ENCODE measurements around the gene AP3B1.
"Not testable (repeated sequence)": the region's sequence is repeated elsewhere in the genome, so short reads cannot be mapped to it uniquely, and the experiment has no call there.

AP3B1 gene

DNA sequence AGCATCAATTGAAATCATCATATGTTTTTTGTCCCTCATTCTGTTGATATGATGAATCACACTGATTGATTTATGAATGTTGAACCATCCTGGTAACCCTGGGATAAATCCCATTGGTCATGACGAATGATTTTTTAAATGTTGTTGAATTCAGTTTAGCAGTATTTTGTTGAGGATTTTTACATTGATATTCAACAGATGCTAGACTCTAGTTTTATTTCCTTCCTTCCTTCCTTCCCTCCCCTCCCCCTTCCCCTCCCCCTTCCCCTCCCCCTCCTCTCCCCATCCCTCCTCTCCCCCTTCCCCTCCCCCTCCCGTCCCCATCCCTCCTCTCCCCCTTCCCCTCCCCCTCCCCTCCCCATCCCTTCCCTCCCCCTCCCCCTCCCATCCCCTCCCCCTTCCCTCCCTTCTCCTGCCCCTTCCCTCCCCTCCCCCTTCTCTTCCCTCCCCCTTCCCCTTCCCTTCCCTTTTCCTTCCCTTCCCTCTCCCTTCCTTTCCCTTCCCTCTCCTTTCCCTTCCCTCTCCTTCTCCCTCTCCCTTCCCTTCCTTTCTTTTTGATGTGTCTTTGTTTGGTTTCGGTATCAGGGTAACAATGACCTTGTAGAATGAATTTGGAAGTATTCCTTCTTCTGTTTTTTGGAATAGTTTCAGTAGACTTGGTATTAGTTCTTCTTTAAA, 142.8 kb downstream of the AP3B1 start:
- DNase-seq (ENCODE audit: low read depth in 2 of 2) = no peak

DNA sequence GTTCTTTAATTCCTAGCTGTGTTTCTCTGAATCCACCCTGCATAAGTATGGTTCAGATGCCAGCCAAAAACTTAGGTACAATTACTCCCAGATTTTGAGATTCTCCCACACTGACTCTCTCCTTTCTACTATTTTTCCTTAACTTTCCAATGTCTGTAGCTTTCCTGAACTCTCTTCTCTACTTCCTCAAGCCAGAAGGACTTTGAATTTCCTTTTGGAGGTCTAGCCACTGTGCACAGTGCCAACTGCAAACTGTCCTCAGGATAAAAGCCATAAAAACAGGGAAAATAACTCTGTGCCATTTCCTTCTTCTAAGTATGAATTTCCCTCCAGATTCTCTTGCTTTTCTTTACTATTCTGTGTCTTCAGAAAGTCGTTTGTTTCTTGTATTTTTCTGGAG, 157.2 kb downstream of the AP3B1 start:
- DNase-seq (ENCODE audit: low read depth in 2 of 2) = no peak

DNA sequence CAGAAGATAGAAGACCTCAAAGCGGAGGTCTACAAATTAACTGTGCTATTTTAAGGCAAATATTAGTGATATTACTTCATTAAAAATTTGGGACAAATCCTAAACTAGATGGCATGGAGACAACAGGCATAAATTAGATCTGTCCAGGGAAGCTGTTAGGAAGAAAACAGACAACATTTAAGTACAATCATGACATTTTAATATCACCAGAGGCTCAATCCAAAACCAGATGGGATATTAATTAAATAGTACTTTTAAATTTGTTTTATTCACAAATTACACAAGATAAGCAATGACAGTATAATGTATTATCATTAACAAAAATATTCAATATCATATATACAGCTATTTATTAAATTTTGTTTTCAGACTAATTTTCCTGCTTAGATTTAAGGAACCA, 161.1 kb downstream of the AP3B1 start:
- no peak for DNase-seq (ENCODE audit: low read depth in 2 of 2)

DNA sequence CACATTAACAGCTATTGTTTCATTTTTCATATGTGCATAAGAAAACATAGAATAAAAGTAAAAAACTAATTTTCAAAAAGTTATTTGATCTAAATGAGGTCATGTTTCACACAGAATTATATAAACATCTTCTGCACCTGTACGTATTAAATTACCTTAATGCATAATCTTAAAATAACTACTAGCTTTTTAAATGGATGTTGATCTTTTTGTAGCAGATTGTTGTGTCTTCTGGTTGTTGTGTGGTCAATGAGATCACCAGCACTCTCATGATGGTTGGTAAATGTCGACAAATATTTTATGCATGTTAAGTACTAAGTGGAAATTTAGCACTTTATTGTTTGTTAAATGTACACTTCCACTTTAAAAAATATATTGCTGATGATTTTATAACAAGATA, 162.0 kb downstream of the AP3B1 start:
- no peak for DNase-seq (ENCODE audit: low read depth in 2 of 2)

DNA sequence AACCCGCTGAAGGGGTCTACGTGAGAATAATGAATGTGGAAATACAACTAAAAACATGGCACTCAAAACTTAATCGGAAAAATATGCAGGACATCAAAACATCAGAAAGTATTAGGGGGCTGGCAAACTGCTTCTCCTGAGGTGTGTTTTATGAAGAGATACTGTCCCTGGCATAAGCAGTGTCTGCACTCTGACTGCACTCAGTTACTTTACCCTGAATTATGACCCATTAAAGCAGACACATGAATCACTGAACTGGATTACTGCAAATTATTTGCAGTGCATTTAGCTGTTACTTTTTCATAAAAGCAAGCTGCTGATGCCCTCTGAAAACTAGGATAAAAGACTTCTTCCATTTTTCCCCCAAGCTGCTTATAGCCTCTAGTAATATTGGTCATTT, 164.9 kb downstream of the AP3B1 start:
- DNase-seq (ENCODE audit: low read depth in 2 of 2) = no peak

DNA sequence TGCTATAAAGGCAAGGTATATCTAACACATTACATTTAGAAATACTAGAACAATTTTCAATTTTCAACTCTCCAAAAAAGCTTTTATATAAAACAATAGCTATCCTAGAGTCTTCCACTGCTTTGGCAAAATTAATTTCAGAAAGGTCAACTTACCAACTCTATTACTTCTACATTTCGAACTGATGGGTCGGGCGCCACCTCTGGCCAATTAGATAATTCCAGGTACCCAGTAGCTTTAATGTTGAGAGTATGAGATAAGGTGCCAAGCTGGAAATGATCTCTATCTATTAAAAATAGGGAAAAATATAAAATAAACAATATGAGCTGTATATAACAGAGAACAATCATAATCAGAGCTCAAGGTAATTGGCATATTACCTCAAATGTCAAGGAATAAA, 166.6 kb downstream of the AP3B1 start:
- DNase-seq (ENCODE audit: low read depth in 2 of 2) = no peak

DNA sequence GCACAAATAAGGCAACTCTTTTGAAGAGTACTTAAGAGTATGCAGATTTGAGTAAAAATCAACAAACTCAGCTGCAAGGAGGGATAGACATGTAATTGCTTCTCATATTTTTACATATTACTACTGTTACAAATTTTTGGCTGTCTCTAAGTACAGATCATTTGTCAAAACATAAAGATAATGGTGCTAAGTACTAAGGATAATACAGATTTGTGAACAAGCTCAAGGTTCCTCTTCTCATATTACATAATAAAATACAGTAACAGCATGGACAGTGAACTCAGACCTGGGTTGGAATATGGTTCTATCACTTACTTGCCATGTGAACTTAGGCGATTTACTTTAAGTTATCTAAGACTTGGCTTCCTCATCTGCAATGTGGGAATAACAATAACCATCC, 168.0 kb downstream of the AP3B1 start:
- DNase-seq (ENCODE audit: low read depth in 2 of 2) = no peak

DNA sequence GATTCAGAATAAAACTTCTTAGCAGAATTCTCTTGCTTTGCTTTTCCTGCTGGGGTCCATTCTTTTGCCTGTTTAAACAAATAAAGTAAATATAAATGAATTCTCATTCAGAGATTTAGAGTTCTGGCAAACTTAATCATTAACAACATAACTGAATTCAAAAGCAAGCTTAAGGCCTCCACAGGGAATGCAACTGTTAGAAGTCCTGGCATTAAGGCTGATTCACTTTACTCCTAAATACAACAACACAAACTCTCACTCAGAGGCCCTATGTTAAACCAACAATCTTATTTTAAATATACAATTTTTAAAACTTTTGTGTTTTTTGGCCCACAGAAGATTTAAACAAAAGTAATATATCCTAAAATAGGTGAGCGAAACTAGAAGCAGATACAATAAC, 178.3 kb downstream of the AP3B1 start:
- DNase-seq (ENCODE audit: low read depth in 2 of 2) = no peak

DNA sequence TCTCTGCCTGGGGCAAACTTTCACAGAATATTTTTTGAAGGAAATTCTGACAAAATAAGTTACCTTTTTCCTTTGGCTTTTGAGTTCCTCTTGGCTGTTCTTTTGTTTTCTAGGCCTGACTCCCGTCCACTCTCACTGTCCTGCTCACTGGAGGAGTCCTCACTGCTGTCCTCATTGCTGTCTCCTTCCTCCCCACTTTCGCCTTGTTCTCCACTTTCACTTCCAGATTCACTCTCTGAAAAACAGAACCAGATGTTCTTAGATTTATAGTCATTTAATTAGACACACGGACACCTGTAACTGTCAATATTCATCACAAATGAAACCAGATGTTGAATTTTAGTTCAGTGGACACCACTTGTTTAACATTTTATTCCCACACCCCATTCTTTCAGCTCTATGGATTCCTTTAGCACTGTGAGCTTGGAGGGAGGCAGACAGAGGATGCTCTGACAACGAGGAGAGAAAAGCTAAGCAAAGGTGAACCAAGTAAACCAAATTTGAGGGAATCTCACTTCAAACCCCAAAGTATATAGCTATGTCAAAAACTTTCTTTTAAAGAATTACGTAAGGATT, 180.7 kb downstream of the AP3B1 start:
- no peak for DNase-seq (ENCODE audit: low read depth in 2 of 2)

DNA sequence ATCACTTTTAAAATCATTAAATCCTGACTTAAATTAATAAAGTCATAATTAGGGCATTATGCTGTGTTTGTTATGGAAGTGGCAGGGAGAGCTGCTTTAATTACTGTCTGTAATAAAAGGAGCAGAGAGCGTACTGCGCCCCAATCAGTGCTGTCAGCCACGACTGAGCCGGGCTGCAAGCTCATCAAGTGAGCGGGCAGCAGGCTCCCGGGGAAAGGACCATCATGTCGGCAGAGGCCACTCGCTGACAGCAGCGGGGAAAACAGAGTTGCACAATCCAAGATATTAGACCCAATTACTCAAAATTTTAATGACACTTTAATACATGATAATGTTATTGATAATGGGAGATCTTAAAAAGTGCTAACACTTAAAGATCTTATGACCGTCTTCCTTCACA, 181.6 kb downstream of the AP3B1 start:
- no peak for DNase-seq (ENCODE audit: low read depth in 2 of 2)

DNA sequence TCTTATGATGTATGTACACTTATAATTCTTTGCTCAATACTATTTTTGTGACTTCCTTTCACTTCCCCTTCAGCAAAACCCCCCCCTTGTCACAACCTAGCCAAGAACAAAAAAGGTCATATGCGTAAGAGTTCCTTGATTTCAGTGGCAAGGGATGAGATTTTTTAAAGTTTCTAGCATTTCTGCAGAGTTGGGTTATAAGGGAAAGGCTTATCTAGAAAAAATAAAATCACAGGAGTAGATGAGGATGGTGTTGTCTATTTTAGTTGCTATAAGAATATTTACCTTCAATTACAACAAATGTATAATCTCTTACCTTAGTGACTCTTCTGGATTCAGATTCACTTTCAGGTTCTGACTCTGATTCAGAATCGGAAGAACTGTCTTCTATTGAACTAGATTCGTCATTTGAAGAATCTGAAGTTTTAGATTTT, 184.6 kb downstream of the AP3B1 start:
- DNase-seq (ENCODE audit: low read depth in 2 of 2) = no peak

DNA sequence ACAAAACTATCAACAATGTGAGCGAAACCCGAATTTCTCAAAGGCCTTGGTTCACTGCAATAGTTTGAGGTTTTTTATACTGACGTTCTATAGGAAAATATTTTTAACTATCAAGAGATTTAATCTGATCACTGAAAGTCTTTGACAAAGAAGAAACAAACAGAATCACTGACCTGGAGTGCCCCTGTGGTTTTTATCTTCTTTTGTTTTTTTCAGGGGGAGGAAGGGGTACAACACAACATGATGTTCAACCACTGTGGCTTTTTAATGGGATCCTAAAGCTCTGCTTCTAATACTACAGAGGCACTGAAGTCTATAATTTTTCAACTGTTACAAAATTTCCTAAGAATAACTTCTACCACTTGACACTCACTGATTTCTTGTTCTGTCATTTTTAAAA, 185.9 kb downstream of the AP3B1 start:
- no peak for DNase-seq (ENCODE audit: low read depth in 2 of 2)

DNA sequence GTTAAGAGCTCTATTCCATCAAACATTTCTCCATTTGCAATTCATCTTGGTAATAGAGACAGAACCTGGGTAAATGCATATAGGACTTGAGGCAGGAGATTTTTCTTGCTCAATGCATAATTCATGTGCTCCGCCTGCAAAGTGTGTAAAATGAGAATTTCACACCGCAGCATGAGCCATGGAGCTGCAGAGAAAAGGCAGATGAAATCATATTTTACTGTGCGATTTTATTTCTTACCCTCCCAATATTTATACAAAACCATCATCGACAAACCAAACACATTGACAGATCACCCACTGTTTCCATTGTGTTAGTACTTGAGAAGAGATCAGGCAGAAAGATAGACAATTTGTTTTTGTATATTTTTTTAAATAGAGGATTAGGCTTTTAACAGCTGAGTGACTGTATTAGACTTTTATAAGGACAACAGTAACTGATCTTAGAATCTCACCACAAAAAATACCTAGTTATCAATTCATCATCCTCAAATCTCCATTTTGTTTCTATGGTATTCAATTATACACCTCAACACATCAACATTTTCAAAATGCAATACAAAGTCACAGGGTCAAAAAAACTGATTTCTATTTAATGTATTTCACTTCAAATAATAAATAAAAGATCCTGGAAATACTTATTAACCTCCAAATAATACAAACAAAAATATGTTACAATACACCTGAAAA, 191.1 kb downstream of the AP3B1 start:
- DNase-seq (ENCODE audit: low read depth in 2 of 2) = no peak

DNA sequence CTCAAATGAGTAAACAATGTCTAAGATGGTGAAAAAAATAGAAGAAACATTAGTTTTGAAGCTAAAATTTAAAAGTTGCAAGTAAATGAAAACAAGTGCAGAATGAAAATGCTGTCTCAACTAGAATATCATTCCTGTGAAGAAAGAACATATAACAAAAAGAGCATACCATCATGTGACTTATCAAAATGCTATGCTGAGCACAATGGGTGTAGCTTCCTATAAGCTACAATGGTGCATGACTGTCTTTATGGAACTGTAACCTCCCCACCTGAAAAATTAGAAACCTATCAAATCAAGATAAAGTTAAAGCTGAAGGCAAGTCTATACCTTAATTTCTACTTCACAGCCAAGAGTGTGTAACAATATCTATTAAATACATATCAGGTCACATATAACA, 192.0 kb downstream of the AP3B1 start:
- DNase-seq (ENCODE audit: low read depth in 2 of 2) = no peak

DNA sequence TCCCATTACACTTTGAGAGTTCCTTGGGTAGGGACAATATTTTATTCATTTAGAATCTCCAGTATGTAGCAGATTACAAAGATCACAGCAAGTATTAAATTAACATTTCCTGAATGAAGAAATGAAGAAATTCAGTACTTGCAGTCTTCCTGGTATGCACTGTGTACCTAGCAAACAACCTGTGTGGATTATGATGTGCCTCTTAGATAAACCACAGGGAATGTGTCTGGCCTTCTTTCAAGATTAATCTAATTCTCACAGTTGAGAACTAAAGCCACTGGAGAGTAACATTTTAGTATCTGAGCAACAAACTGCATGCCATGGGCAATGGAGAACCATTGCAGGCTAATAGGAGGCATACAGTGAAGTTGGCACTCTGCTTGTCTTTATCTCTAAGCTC, 199.4 kb downstream of the AP3B1 start:
- DNase-seq (ENCODE audit: low read depth in 2 of 2) = no peak

DNA sequence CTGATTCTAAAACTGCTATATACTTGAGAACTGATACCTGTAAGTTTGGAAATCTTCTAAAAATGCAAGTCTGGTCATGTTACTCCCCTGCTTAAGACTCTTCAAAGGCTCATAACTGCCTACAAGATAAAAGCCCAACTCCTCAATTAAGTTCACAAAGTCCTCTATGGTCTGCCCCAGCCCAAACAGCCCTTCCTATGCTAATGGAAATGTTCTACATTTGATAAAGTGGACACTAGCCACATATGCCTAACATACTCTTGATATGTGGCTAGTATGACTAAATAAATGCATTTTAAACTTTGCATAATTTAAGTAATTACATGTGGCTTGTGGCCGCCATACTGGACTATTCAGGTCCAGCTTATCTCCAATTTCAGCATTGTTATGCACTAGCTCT, 204.5 kb downstream of the AP3B1 start:
- DNase-seq (ENCODE audit: low read depth in 2 of 2) = no peak

DNA sequence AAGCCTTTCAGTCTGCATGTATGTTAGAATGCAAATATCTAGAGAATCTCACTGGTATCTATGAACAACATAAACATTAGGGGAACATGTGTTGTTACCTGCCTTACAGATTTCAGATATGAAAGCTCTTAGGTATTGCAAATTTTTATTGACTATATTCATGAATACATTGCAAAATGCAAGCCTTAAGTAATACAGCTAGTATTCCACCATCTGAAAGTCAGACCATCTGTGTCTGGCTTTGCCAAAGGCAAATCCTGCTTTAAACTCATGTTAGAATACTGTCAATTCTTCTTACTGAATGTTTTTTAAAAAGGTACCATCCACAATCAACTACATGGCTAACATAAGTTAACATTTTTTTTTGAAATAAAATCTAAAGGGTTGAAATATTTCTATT, 215.6 kb downstream of the AP3B1 start:
- DNase-seq (ENCODE audit: low read depth in 2 of 2) = no peak

DNA sequence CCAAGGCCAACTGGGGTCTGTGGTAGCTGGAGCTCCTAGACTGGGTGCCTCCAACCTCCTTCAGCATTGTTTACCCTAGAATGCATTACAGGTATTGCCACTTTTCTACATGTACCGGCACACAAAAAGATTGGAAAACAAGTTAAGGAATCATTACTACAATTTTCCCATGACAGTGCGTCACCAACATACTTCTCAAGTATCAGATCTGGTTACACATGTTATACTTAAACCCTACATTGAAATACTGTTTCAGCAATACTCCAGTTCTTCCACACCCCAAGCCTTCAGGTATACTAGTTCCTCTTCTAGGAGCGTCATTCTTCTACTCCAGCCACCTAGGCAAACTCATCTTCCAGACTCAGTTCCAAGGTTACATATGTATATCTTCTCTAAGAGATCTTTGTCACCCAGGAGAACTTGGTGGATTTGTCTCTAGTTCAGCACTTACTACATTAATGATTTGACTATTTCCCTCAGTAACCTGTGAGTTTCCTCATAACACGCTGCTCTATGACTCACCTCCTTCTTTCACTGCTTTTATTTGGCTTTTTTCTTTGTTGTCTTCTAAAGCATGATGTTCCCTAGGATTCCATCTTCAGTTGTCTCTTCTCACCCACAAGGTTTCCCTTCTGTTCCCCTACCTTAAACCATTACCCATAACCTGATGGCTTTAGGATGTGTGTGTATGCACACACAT, 217.0 kb downstream of the AP3B1 start:
- DNase-seq (ENCODE audit: low read depth in 2 of 2) = no peak

DNA sequence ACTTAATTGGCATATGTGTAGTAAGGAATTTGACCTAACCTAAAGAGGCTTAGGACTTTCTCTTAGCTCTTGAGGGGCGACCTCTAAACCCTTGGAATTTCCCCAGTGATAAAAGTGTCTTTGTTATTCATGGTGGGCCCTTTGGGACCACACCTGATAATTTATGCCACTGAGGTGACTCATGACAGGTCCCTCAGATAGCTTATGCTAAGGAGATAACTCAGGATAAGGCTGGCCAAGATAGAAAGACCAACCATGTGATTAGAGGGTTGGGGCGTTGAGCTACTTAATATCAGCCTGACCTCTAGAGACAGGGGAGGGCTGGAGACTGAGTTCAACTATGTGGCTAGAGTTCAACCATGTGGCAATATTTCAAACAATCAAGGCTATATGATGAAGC, 218.1 kb downstream of the AP3B1 start:
- no peak for DNase-seq (ENCODE audit: low read depth in 2 of 2)

DNA sequence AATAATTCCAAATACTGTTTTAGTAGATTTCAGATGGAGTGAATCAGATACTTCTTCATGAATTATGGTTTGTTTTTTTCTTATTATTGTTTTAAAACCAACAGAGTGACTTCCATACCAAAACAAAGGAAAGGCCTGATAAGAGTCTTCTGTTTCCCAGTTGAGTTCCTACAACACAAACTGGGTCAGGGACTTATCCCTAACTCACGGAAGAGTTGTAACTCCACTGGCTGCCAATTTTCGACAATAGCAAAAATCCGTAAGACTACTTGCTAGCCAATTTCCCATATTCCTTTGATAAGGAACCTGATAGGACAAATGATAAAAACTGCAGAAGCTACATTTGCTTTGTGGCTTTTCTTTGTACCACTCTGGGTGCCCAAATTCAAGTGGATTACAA, 219.2 kb downstream of the AP3B1 start:
- DNase-seq (ENCODE audit: low read depth in 2 of 2) = no peak

DNA sequence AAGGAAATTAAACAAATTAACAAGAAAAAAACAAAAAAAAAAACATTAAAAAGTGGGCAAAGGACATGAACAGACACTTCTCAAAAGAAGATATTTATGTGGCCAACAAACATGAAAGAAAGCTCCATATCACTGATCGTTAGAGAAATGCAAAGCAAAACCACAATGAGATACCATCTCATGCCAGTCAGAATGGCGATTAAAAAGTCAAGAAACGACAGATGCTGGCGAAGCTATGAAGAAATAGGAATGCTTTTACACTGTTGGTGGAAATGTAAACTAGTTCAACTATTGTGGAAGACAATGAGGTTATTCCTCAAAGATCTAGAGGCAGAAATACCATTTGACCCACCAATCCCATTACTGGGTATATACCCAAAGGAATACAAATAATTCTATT, 223.8 kb downstream of the AP3B1 start:
- not testable (repeated sequence) for DNase-seq (ENCODE audit: low read depth in 2 of 2)

DNA sequence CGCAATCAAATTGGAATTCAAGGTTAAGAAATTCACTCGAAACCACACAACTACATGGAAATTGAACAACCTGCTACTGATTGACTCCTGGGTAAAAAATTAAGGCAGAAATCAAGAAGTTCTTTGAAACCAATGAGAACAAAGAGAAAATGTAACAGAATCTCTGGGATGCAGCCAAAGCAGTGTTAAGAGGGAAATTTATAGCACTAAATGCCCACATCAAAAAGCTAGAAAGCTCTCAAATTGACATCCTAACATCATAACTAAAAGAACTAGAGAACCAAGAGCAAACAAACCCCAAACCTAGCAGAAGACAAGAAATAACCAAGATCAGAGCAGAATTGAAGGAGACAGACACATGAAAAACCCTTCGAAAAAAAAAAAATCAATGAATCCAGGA, 226.9 kb downstream of the AP3B1 start:
- DNase-seq (ENCODE audit: low read depth in 2 of 2) = not testable (repeated sequence)

DNA sequence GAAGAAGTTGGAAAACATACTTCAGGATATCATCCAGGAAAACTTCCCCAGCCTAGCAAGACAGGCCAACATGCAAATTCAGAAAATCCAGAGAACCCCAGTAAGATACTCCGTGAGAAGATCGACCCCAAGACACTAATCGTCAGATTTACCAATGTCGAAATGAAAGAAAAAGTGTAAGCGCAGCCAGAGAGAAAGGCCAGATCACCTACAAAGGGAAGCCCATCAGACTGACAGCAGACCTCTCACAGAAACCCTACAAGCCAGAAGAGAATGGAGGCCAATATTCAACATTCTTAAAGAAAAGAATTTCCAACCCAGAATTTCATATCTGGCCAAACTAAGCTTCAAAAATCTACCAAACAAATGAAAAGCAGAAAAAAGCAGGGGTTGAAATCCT, 227.8 kb downstream of the AP3B1 start:
- not testable (repeated sequence) for DNase-seq (ENCODE audit: low read depth in 2 of 2)

Data from stimulated activated CD8-positive, alpha-beta memory T cell treated with anti-CD3 and anti-CD28 coated beads, Interleukin-7, amount 100 ng/mL, for 4 hours (primary cell).